AG04449 (cell line): ENCODE data around the gene IPP.

Experiments used
- CTCF ChIA-PET: fragments of 350-600 bp; formaldehyde crosslinking; extraction: SDS; loops from one replicate; lab custom pipeline; 2021; ENCODE audit warnings: antibody characterized with exemption; lab: Yijun Ruan, JAX
- POLR2A ChIA-PET: fragments of 400-600, 350-600 bp; formaldehyde crosslinking; extraction: SDS; loops from one replicate; lab custom pipeline; 2020; ENCODE audit warnings: antibody characterized with exemption, inconsistent platforms; lab: Yijun Ruan, JAX
- DNase-seq: peaks from one replicate; pipeline ENCODE4 v3.0.0-alpha.2; 2010; ENCODE audit warnings: low read depth, low spot score
- H3K4me3 ChIP-seq: 2 replicates; pipeline ENCODE4 v1.5.1; 2011; ENCODE audit warnings: low read depth, mild to moderate bottlenecking, control low read depth, low read length
- CTCF ChIP-seq: IDR thresholded peaks from one replicate; pipeline ENCODE4 v1.5.1; 2011; ENCODE audit warnings: mild to moderate bottlenecking, moderate library complexity, low read length, control low read depth, inconsistent platforms; ENCODE audit not compliant: insufficient read depth; ENCODE audit errors: missing control alignments

Gene IPP

GRCh38 chr1:45787905-45788304 lies 37.5 kb upstream of the IPP start:
- DNase-seq = no peak
- ChIA-PET POLR2A (interaction anchor here (0.6 kb wide), 1 partner anchor 19 kb away, joined by 3 read pairs; no protein-coding TSS in a partner anchor), CTCF (no interaction called here)
- no peak overlapping the region for H3K4me3 ChIP-seq
- no peak for TF ChIP-seq CTCF

- CTCF ChIA-PET = interaction anchor here (1.2 kb wide), 1 partner anchor 35 kb away, joined by 3 read pairs; the partner anchor contains the start of gene IPP
- TF ChIP-seq CTCF = no peak
- DNase-seq = no peak
Observed at GRCh38 chr1:45785583-45785982, 35.1 kb upstream of the IPP start.

GRCh38 chr1:45775794-45776193 lies 25.3 kb upstream of the IPP start:
- no peak for DNase-seq
- ChIA-PET POLR2A (no interaction called here), CTCF (no interaction called here)
- no peak for TF ChIP-seq CTCF
- no peak overlapping the region for H3K4me3 ChIP-seq

More at GRCh38 chr1:45785583-45785982, 35.1 kb upstream of the IPP start:
- H3K4me3 ChIP-seq = no peak overlapping the region
- POLR2A ChIA-PET = no interaction called here

GRCh38 chr1:45772971-45773370 lies 22.5 kb upstream of the IPP start:
- CTCF ChIA-PET = no interaction called here
- TF ChIP-seq CTCF = no peak
- DNase-seq = no peak
- POLR2A ChIA-PET = no interaction called here
- H3K4me3 ChIP-seq = no peak overlapping the region

GRCh38 chr1:45769261-45769932 lies 18.9 kb upstream of the IPP start:
- peak; percentile 17 for DNase-seq
- ChIA-PET POLR2A (interaction anchor here (0.6 kb wide), 1 partner anchor 18 kb away, joined by 3 read pairs; no protein-coding TSS in a partner anchor), CTCF (no interaction called here)
- TF ChIP-seq CTCF = no peak
- no peak overlapping the region for H3K4me3 ChIP-seq

- no peak overlapping the region for H3K4me3 ChIP-seq
- TF ChIP-seq CTCF = no peak
- ChIA-PET CTCF (no interaction called here), POLR2A (no interaction called here)
- DNase-seq = no peak
Observed at GRCh38 chr1:45767035-45767434, 16.6 kb upstream of the IPP start.
